Measurements from ENCODE around the gene FRRS1. TPM values are rescaled to one million over a fixed set of nuclear protein-coding genes. Genes with fewer than 3 reads are reported as not detected.
A peak's percentile ranks its signal among the peaks of the same experiment; 100 is the strongest.

FRRS1 gene
- total and polyA plus RNA-seq, 12 donors, result 0.81 to 26.8 (median 16.5) TPM

GRCh38 chr1:99697580-99697979 is 68.9 kb downstream of the FRRS1 start:
- H3K36me3 ChIP-seq (replicated peaks in 1 of 2), result no peaks in the 10 kb centered on the region
- 18 to 47% (median 34%) methylated on average over 1 of the region's 1 CpG for WGBS, 4 donors
- H3K4me1 ChIP-seq (replicated peaks in 1 of 2), result no peaks in the 10 kb centered on the region
- H3K9me3 ChIP-seq (replicated peaks in 1 of 3), result no peaks in the 10 kb centered on the region
- intact Hi-C loops (cut with DNase I), result no loop called here
- no peaks in the 10 kb centered on the region for H3K27me3 ChIP-seq
- H3K27ac ChIP-seq, result no peak overlapping the region
- no peak overlapping the region for H3K4me3 ChIP-seq
- DNase-seq, result no peak
- TF ChIP-seq POLR2A (IDR thresholded peaks at IDR 0.05) (no peak), CTCF (IDR thresholded peaks at IDR 0.05) (no peak)

- Histone ChIP-seq H3K4me3 (no peak overlapping the region), H3K4me1 (replicated peaks in 1 of 2) (no peaks in the 10 kb centered on the region), H3K27me3 (no peaks in the 10 kb centered on the region), H3K27ac (no peak overlapping the region), H3K36me3 (replicated peaks in 1 of 2) (no peaks in the 10 kb centered on the region), H3K9me3 (replicated peaks in 1 of 3) (no peaks in the 10 kb centered on the region)
- TF ChIP-seq CTCF (IDR thresholded peaks at IDR 0.05), result no peak
- no peak for TF ChIP-seq POLR2A (IDR thresholded peaks at IDR 0.05)
- no peak for DNase-seq
- intact Hi-C loops (cut with DNase I), result no loop called here
- WGBS, 4 donors, result 89 to 98% (median 92%) methylated on average over 2 of the region's 2 CpGs
These were observed 69.8 kb downstream of the FRRS1 start for GRCh38 chr1:99696616-99697015.

DNA sequence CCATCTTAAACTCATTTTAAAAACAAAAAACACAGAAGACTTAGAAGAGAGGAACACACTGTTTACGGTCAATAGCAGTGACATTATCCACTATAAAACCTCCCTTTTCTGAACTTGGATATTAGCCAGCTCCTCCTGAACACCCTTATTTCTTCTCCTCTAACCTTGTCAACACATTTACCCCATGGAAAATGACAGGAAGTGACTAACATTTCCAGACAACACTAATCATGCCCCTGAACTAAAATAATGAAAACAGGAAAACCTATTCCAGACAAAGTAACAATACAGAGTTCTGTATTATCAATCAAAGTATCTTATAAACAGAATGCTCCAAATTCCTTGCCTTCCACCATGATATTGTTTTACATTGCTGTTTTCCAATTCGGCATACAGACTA is 75.3 kb downstream of the FRRS1 start:
- H3K27me3 ChIP-seq, result no peaks in the 10 kb centered on the region
- TF ChIP-seq CTCF (IDR thresholded peaks at IDR 0.05) (no peak), POLR2A (IDR thresholded peaks at IDR 0.05) (no peak)
- WGBS, 4 donors, result 82 to 90% (median 88%) methylated on average over 2 of the region's 2 CpGs
- H3K9me3 ChIP-seq (replicated peaks in 1 of 3), result no peaks in the 10 kb centered on the region
- no peak overlapping the region for H3K27ac ChIP-seq
- peaks cover 0 to 25% of the 10 kb centered on the region in 2 donors for H3K36me3 ChIP-seq (replicated peaks in 1 of 2)
- H3K4me1 ChIP-seq (replicated peaks in 1 of 2), result peaks cover 0 to under 1% of the 10 kb centered on the region in 2 donors
- no peak overlapping the region for H3K4me3 ChIP-seq
- no peak for DNase-seq
- intact Hi-C loops (cut with DNase I), result no loop called here

DNA sequence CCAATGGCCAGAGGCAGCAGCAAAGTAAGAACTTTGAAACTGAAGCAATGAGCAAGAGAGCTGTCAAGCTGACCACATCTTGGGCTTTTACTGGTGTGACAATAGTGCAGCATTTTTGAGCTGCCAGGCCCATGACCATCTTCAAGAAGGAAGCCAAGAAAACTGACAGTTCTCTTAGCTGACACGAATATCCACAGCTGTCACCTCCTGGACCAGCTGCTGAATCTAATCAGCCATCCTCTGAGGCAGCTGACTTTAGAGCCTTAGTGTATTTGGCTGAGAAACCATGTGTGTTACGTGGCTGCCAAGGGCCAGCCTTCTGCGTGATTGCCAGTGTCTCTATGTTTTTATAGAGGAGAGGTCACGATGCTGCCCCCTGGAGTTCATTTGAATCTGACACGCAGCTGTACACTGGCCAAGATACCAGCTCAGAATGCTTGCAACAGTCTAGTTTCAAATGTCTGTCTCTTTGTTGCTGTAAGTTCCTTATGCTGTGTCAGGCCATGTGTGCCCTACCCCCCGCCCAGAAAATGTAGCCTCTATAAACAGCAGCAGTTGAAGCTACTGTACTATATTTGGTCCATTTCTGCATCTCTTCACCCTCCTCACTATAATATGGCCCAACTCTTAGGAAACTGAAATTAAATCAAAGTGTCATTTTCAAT is 80.8 kb downstream of the FRRS1 start:
- Histone ChIP-seq H3K9me3 (replicated peaks in 1 of 3) (no peaks in the 10 kb centered on the region), H3K4me3 (no peak overlapping the region), H3K27ac (peak overlapping the region in 4 of 5 donors; percentile 13 to 57 (median 48)), H3K27me3 (no peaks in the 10 kb centered on the region), H3K4me1 (replicated peaks in 1 of 2) (peaks cover 7 to 17% of the 10 kb centered on the region in 2 donors), H3K36me3 (replicated peaks in 1 of 2) (peaks cover 0 to 26% of the 10 kb centered on the region in 2 donors)
- 5 to 21% (median 9%) methylated on average over 5 to 6 of the region's 6 CpGs for WGBS, 4 donors
- intact Hi-C loops (cut with DNase I), result loop anchor here in 1 of 2 donors (10.0 kb wide), 1 partner anchor 501 kb away; no protein-coding TSS in a partner anchor
- peak; percentile 83 to 96 (median 91) for DNase-seq
- TF ChIP-seq POLR2A (IDR thresholded peaks at IDR 0.05) (no peak), CTCF (IDR thresholded peaks at IDR 0.05) (peak; percentile 42 to 67 (median 59))

Measured in adrenal gland (tissue), 12 donors.